Activated effector memory CD4-positive, alpha-beta T cell treated with anti-CD3 and anti-CD28 coated beads, Interleukin-2, amount 50 U/mL, for 16 hours (primary cell): ENCODE measurements around the gene KLC1.

ENCODE experiments used
- DNase-seq: peaks from one replicate; pipeline ENCODE4 v3.0.0-alpha.2; 2020

KLC1 gene

GRCh38 chr14:103706551-103707328 lies 77.7 kb downstream of the KLC1 start:
- no peak for DNase-seq

- DNase-seq: no peak
These were observed 78.6 kb downstream of the KLC1 start for GRCh38 chr14:103707329-103708263.

GRCh38 chr14:103708750-103709187 lies 79.8 kb downstream of the KLC1 start:
- DNase-seq: no peak

GRCh38 chr14:103709814-103710213 lies 80.8 kb downstream of the KLC1 start:
- no peak for DNase-seq

- DNase-seq: no peak
These were observed 81.9 kb downstream of the KLC1 start for GRCh38 chr14:103710771-103711377.

- no peak for DNase-seq
These were observed 82.8 kb downstream of the KLC1 start for GRCh38 chr14:103711516-103712431.

- DNase-seq: no peak
These were observed 83.7 kb downstream of the KLC1 start for GRCh38 chr14:103712633-103713247.

- no peak for DNase-seq
These were observed 84.5 kb downstream of the KLC1 start for GRCh38 chr14:103713304-103714062.

- DNase-seq: no peak
These were observed 85.2 kb downstream of the KLC1 start for GRCh38 chr14:103714063-103714724.

- DNase-seq: peak; percentile 100
These were observed 86.3 kb downstream of the KLC1 start, which contains the start of the genes XRCC3 and ZFYVE21 for GRCh38 chr14:103715052-103716000. Gene XRCC3 (minus strand): TSS chr14:103715451. CDS start chr14:103711087, 4,364 bp downstream. Gene ZFYVE21 (plus strand): TSS chr14:103715810. CDS start chr14:103715842, 32 bp downstream.

GRCh38 chr14:103716091-103716801 lies 87.2 kb downstream of the KLC1 start:
- DNase-seq: no peak

- no peak for DNase-seq
These were observed 87.9 kb downstream of the KLC1 start for GRCh38 chr14:103716899-103717411.

GRCh38 chr14:103718572-103718971 lies 89.6 kb downstream of the KLC1 start:
- DNase-seq: no peak

- DNase-seq: no peak
These were observed 90.7 kb downstream of the KLC1 start for GRCh38 chr14:103719751-103720150.

GRCh38 chr14:103721334-103722120 lies 92.5 kb downstream of the KLC1 start:
- peak; percentile 79 for DNase-seq

GRCh38 chr14:103723748-103724081 lies 94.7 kb downstream of the KLC1 start:
- no peak for DNase-seq

GRCh38 chr14:103724116-103724515 lies 95.1 kb downstream of the KLC1 start:
- DNase-seq: no peak
